Neuronal stem cell (in vitro differentiated cells): Measurements from ENCODE around the gene CBFA2T2.
"Not testable (repeated sequence)": the region's sequence is repeated elsewhere in the genome, so short reads cannot be mapped to it uniquely, and the experiment has no call there.

Experiments used
- DNase-seq: peaks from one replicate; pipeline ENCODE4 v3.0.0-alpha.2; 2013; ENCODE audit warnings: low spot score
- H2AFZ ChIP-seq: one replicate; pipeline ENCODE4 v1.6.1; 2013; ENCODE audit warnings: mild to moderate bottlenecking, low read length, inconsistent platforms
- H2AK5ac ChIP-seq: 2 replicates; pipeline ENCODE4 v1.6.1; 2013; ENCODE audit warnings: low read depth, mild to moderate bottlenecking, inconsistent platforms, low read length, moderate library complexity, mixed read lengths
- H2BK120ac ChIP-seq: 2 replicates; pipeline ENCODE4 v1.6.1; 2013; ENCODE audit warnings: low read depth, mild to moderate bottlenecking, inconsistent platforms, low read length, moderate library complexity, mixed read lengths
- H2BK12ac ChIP-seq: one replicate; pipeline ENCODE4 v1.6.1; 2013; ENCODE audit warnings: low read length, inconsistent platforms
- H2BK15ac ChIP-seq: 2 replicates; pipeline ENCODE4 v1.6.1; 2013; ENCODE audit warnings: mild to moderate bottlenecking, low read length, inconsistent platforms, mixed read lengths
- H2BK5ac ChIP-seq: one replicate; pipeline ENCODE4 v1.6.1; 2013; ENCODE audit warnings: inconsistent platforms, mild to moderate bottlenecking, low read length, moderate library complexity
- H3K14ac ChIP-seq: one replicate; pipeline ENCODE4 v1.6.1; 2013; ENCODE audit warnings: low read length, inconsistent platforms
- H3K18ac ChIP-seq: 2 replicates; pipeline ENCODE4 v1.6.1; 2013; ENCODE audit warnings: low read length, inconsistent platforms
- H3K23ac ChIP-seq: 2 replicates; pipeline ENCODE4 v1.6.1; 2013; ENCODE audit warnings: low read depth, mild to moderate bottlenecking, mixed read lengths, low read length, inconsistent platforms; ENCODE audit not compliant: poor library complexity
- H3K27ac ChIP-seq: replicated peaks from 3 replicates; pipeline ENCODE4 v1.5.1; 2013; ENCODE audit warnings: low read length, inconsistent platforms
- H3K27me3 ChIP-seq, 3 experiments: 2 replicates each; pipeline ENCODE4 v1.6.1; 2013; ENCODE audit warnings: low read length in 3 of 3, mild to moderate bottlenecking in 2 of 3, inconsistent platforms in 1 of 3, low read depth in 1 of 3, mixed read lengths in 1 of 3, moderate library complexity in 1 of 3; ENCODE audit not compliant: control insufficient read depth in 3 of 3, insufficient read depth in 3 of 3
- H3K36me3 ChIP-seq, 2 donors: replicated peaks in 1 of 2; 2 replicates each; pipeline ENCODE4 v1.6.1; 2013; ENCODE audit warnings: low read length in 2 of 2; ENCODE audit not compliant: control insufficient read depth in 2 of 2, insufficient read depth in 2 of 2
- H3K4ac ChIP-seq: 2 replicates; pipeline ENCODE4 v1.6.1; 2013; ENCODE audit warnings: inconsistent platforms, mild to moderate bottlenecking, low read length, moderate library complexity
- H3K4me1 ChIP-seq, 2 donors: 1 replicate in 1 of 2; 2 replicates in 1 of 2; pipeline ENCODE4 v1.6.1; 2013; ENCODE audit warnings: low read length in 2 of 2, low read depth in 1 of 2; ENCODE audit not compliant: control insufficient read depth in 2 of 2, insufficient read depth in 1 of 2
- H3K4me2 ChIP-seq: one replicate; pipeline ENCODE4 v1.6.1; 2013; ENCODE audit warnings: mild to moderate bottlenecking, low read length, inconsistent platforms; ENCODE audit not compliant: insufficient read depth, poor library complexity, severe bottlenecking
- H3K4me3 ChIP-seq, 2 donors: 2 replicates each; pipeline ENCODE4 v1.5.1; 2013; ENCODE audit warnings: low read length in 2 of 2, mild to moderate bottlenecking in 2 of 2, inconsistent platforms in 1 of 2, moderate library complexity in 1 of 2
- H3K79me1 ChIP-seq: one replicate; pipeline ENCODE4 v1.6.1; 2013; ENCODE audit warnings: low read depth, mild to moderate bottlenecking, inconsistent platforms, low read length, moderate library complexity
- H3K9ac ChIP-seq: one replicate; pipeline ENCODE4 v1.6.1; 2013; ENCODE audit warnings: mild to moderate bottlenecking, low read depth, low read length, inconsistent platforms; ENCODE audit not compliant: poor library complexity
- H3K9me3 ChIP-seq, 2 donors: replicated peaks in 1 of 2; 2 replicates each; pipeline versions ENCODE3 to v1.6.1; 2013; ENCODE audit warnings: low read length in 2 of 2, mild to moderate bottlenecking in 2 of 2, inconsistent platforms in 1 of 2, low read depth in 1 of 2, mixed read lengths in 1 of 2, moderate library complexity in 1 of 2; ENCODE audit not compliant: control insufficient read depth in 2 of 2, insufficient read depth in 1 of 2
- H4K8ac ChIP-seq: one replicate; pipeline ENCODE4 v1.6.1; 2013; ENCODE audit warnings: low read depth, mild to moderate bottlenecking, inconsistent platforms, low read length, moderate library complexity
- H4K91ac ChIP-seq: one replicate; pipeline ENCODE4 v1.6.1; 2013; ENCODE audit warnings: low read length, low read depth, mild to moderate bottlenecking, inconsistent platforms; ENCODE audit not compliant: poor library complexity
- WGBS, 2 donors: extraction: QIAGEN DNeasy Blood & Tissue Kit; methylation state at CpG; one replicate each; pipeline ENCODE4 v1.1.7; 2013; ENCODE audit warnings: missing lambda C conversion rate in 2 of 2, mixed read lengths in 1 of 2; ENCODE audit not compliant: insufficient read length in 2 of 2, insufficient replicate concordance in 1 of 2; ENCODE audit errors: extremely low coverage in 2 of 2; 5-methylcytosine and 5-hydroxymethylcytosine counted together

CBFA2T2 gene

DNA sequence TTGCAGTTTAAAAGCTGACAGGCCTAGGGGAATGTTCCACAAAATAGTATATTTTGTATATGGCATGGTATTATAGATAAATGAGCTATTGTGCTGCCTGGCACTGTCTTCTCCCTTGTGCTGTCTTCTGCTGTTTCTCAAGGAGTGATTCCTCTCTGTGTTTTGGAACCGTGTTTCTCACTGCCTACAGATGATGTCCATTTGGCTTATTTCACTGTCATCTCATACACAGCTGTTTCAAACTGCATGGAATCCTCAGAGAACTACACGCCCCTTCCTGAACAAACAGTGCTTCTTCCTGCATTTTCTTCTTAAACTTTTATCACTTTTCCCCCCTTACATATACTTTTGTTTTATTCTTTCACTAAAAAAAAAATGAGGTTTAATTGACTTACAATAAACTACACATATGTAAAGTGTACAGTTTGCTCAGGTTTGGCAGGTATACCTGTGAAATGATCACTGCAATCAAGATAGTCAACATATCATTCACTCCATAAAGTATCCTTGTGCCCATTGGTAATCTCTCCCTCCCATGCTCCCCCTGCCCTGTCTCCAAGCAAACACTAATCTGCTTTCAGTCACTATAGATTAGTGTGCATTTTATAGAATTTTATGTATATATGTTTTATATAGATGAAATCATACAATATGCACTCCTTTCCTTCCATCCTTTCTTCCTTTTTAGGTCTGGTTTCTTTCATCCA lies 43.0 kb downstream of the CBFA2T2 start:
- Histone ChIP-seq H2BK120ac (no peak overlapping the region), H4K91ac (no peak overlapping the region), H3K36me3 (peaks cover 0 to 5% of the 10 kb centered on the region in 2 donors), H2BK12ac (no peak overlapping the region), H3K4me1 (peaks cover 6 to 7% of the 10 kb centered on the region in 2 donors), H2AK5ac (no peak overlapping the region), H3K18ac (no peak overlapping the region), H2BK5ac (no peak overlapping the region), H3K27ac (no peak overlapping the region), H3K4me3 (no peak overlapping the region), H2AFZ (no peak overlapping the region), H3K9me3 (peaks cover 0 to 4% of the 10 kb centered on the region in 2 donors), H2BK15ac (no peak overlapping the region), H3K14ac (no peak overlapping the region), H3K79me1 (peaks cover 4% of the 10 kb centered on the region), H4K8ac (no peak overlapping the region), H3K9ac (no peak overlapping the region), H3K4ac (no peak overlapping the region), H3K4me2 (no peak overlapping the region), H3K23ac (no peak overlapping the region), H3K27me3 (no peaks in the 10 kb centered on the region)
- whole genome bisulfite sequencing, 2 donors, result no CpG with 5 or more reads among the region's 2 CpGs
- no peak for DNase-seq

DNA sequence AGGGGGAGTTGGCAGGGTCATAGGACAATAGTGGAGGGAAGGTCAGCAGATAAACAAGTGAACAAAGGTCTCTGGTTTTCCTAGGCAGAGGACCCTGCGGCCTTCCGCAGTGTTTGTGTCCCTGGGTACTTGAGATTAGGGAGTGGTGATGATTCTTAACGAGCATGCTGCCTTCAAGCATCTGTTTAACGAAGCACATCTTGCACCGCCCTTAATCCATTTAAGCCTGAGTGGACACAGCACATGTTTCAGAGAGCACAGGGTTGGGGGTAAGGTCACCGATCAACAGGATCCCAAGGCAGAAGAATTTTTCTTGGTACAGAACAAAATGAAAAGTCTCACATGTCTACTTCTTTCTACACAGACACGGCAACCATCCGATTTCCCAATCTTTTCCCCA lies 45.8 kb downstream of the CBFA2T2 start:
- H3K4me1 ChIP-seq, H3K18ac ChIP-seq, H4K8ac ChIP-seq, H2AK5ac ChIP-seq, H3K9ac ChIP-seq, H3K4me3 ChIP-seq, H2BK15ac ChIP-seq, H2AFZ ChIP-seq, H3K36me3 ChIP-seq, H3K4me2 ChIP-seq, H3K14ac ChIP-seq, H4K91ac ChIP-seq, H3K27me3 ChIP-seq, H2BK5ac ChIP-seq, H3K9me3 ChIP-seq, DNase-seq, H3K79me1 ChIP-seq, H2BK120ac ChIP-seq, H3K23ac ChIP-seq, H3K4ac ChIP-seq, H3K27ac ChIP-seq, H2BK12ac ChIP-seq: not testable (repeated sequence)
- WGBS, 2 donors, result no CpG with 5 or more reads among the region's 8 CpGs

DNA sequence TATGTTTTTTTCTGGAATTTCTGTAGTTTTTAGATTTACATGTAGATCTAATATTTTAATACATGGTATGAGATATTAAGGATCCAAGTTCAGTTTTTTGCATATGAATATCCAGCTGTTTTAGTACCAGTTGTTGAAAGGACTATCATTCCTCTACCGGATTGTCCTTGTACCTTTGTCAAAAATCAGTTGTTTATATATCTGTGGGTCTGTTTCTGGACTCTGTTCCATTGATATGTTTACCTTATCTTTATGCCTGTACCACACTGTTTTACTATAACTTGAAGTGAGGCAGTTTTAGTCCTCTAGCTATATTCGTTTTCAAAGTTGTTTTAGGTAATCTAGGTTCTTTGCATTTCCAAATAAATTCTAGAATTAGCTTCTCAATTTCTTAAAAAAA lies 47.7 kb downstream of the CBFA2T2 start:
- Histone ChIP-seq H3K79me1 (peaks cover 2% of the 10 kb centered on the region), H3K4ac (no peak overlapping the region), H2BK5ac (no peak overlapping the region), H2BK15ac (no peak overlapping the region), H3K18ac (no peak overlapping the region), H2AK5ac (no peak overlapping the region), H3K4me1 (peaks cover 0 to 2% of the 10 kb centered on the region in 2 donors), H3K23ac (no peak overlapping the region), H4K8ac (no peak overlapping the region), H2BK120ac (no peak overlapping the region), H3K27me3 (no peaks in the 10 kb centered on the region), H3K4me2 (no peak overlapping the region), H3K36me3 (peaks cover 0 to 5% of the 10 kb centered on the region in 2 donors), H3K4me3 (no peak overlapping the region), H3K14ac (no peak overlapping the region), H4K91ac (no peak overlapping the region), H2AFZ (no peak overlapping the region), H3K27ac (no peak overlapping the region), H3K9me3 (peaks cover 0 to 4% of the 10 kb centered on the region in 2 donors), H2BK12ac (no peak overlapping the region), H3K9ac (no peak overlapping the region)
- no CpG with 5 or more reads among the region's 2 CpGs for WGBS, 2 donors
- no peak for DNase-seq

DNA sequence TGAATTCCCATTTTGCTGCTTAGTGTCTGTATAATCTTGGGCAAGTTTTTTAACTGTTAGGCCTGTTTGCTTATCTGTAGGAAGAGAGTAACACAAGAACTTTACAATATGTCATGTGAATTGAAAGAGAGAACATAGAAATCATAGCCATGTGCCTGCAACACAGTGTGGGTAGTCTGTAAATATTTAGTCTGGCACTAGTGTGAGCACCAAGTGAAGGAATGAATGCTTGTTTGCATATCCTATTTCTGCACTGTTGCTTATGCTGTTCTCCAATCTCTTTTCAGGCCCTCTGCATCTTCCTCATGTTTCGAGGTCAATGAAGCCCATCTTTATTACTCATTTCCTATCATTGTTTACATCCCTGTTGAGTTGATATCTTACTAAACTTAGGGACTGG lies 49.2 kb downstream of the CBFA2T2 start:
- Histone ChIP-seq H4K8ac (no peak overlapping the region), H2BK15ac (no peak overlapping the region), H3K18ac (no peak overlapping the region), H3K79me1 (no peaks in the 10 kb centered on the region), H3K14ac (no peak overlapping the region), H3K9ac (no peak overlapping the region), H2BK5ac (no peak overlapping the region), H3K36me3 (no peaks in the 10 kb centered on the region), H3K4me1 (peaks cover 0 to 2% of the 10 kb centered on the region in 2 donors), H3K23ac (no peak overlapping the region), H2AFZ (no peak overlapping the region), H3K4me2 (no peak overlapping the region), H3K27ac (no peak overlapping the region), H2BK12ac (no peak overlapping the region), H3K4me3 (no peak overlapping the region), H3K9me3 (peaks cover 0 to 4% of the 10 kb centered on the region in 2 donors), H2AK5ac (no peak overlapping the region), H2BK120ac (no peak overlapping the region), H3K4ac (no peak overlapping the region), H4K91ac (no peak overlapping the region), H3K27me3 (no peaks in the 10 kb centered on the region)
- no CpG with 5 or more reads among the region's 1 CpG for WGBS, 2 donors
- no peak for DNase-seq
